Neural cell (in vitro differentiated cells): ENCODE measurements around the gene C4B. TPM values are rescaled to one million over a fixed set of nuclear protein-coding genes. Genes with fewer than 3 reads are reported as not detected.
"Not testable (repeated sequence)": the region's sequence is repeated elsewhere in the genome, so short reads cannot be mapped to it uniquely, and the experiment has no call there.

Experiments used
- H2AFZ ChIP-seq: fragments of 200-600, 300-800 bp; sonication (generic), shearing (Covaris generic); 2 replicates; pipeline ENCODE4 v1.6.0; 2014; ENCODE audit warnings: low read depth, mild to moderate bottlenecking, antibody characterized with exemption, low read length, moderate library complexity
- H3F3A ChIP-seq: fragments of 200-600 bp; shearing (Covaris generic); 2 replicates; pipeline ENCODE4 v1.6.1; 2016; ENCODE audit warnings: mild to moderate bottlenecking, moderate library complexity, mixed read lengths, antibody characterized with exemption, low read length; ENCODE audit not compliant: insufficient read depth, poor library complexity, severe bottlenecking
- H3K27ac ChIP-seq: fragments of 200-600, 300-800 bp; sonication (generic), shearing (Covaris generic); 2 replicates; pipeline ENCODE4 v1.5.1; 2014; ENCODE audit warnings: mild to moderate bottlenecking, low read length, moderate library complexity
- H3K27me3 ChIP-seq: fragments of 300-800, 200-600 bp; sonication (generic), shearing (Covaris generic); 2 replicates; pipeline ENCODE4 v1.6.0; 2014; ENCODE audit warnings: mild to moderate bottlenecking, low read depth, low read length, moderate library complexity; ENCODE audit not compliant: insufficient read depth
- H3K36me3 ChIP-seq: fragments of 300-800, 200-600 bp; sonication (generic), shearing (Covaris generic); 2 replicates; pipeline ENCODE4 v1.5.1; 2014; ENCODE audit warnings: mild to moderate bottlenecking, antibody characterized with exemption, low read length, moderate library complexity; ENCODE audit not compliant: insufficient read depth
- H3K4me2 ChIP-seq: fragments of 300-800, 200-600 bp; sonication (generic), shearing (Covaris generic); 2 replicates; pipeline ENCODE4 v1.6.0; 2014; ENCODE audit warnings: mild to moderate bottlenecking, low read length
- H3K4me3 ChIP-seq: fragments of 300-800, 200-600 bp; sonication (generic), shearing (Covaris generic); 2 replicates; pipeline ENCODE4 v1.5.1; 2014; ENCODE audit warnings: mild to moderate bottlenecking, low read length, moderate library complexity
- H3K79me2 ChIP-seq: fragments of 200-600 bp; shearing (Covaris generic); replicated peaks from 2 replicates; pipeline ENCODE4 v1.6.0; 2014; ENCODE audit warnings: mild to moderate bottlenecking, low read length, moderate library complexity; ENCODE audit not compliant: insufficient read depth
- H3K9ac ChIP-seq: fragments of 300-800, 200-600 bp; sonication (generic), shearing (Covaris generic); 2 replicates; pipeline ENCODE4 v1.6.1; 2016; ENCODE audit warnings: mild to moderate bottlenecking, low read length, mixed read lengths
- H3K9me2 ChIP-seq: fragments of 200-600 bp; shearing (Covaris generic); 2 replicates; pipeline ENCODE4 v1.6.1; 2016; ENCODE audit warnings: mild to moderate bottlenecking, low read length, mixed read lengths; ENCODE audit not compliant: insufficient read depth
- H3K9me3 ChIP-seq: fragments of 200-600, 300-800 bp; sonication (generic), shearing (Covaris generic); 2 replicates; pipeline ENCODE4 v1.6.1; 2016; ENCODE audit warnings: mild to moderate bottlenecking, mixed run types, low read length, moderate library complexity, mixed read lengths
- H4K20me1 ChIP-seq: fragments of 200-600 bp; shearing (Covaris generic); 2 replicates; pipeline ENCODE4 v1.6.1; 2016; ENCODE audit warnings: mild to moderate bottlenecking, mixed run types; ENCODE audit not compliant: insufficient read depth
- EP300 ChIP-seq: fragments of 450-650 bp; conservative IDR thresholded peaks from 2 replicates; pipeline ENCODE4 v1.6.1; 2014; ENCODE audit warnings: antibody characterized with exemption, mild to moderate bottlenecking, moderate library complexity; ENCODE audit not compliant: poor library complexity, severe bottlenecking
- EZH2 ChIP-seq: fragments of 200-600, 300-800 bp; shearing (Covaris generic), sonication (generic); IDR thresholded peaks from 2 replicates; pipeline ENCODE4 v1.6.1; 2014; ENCODE audit warnings: antibody characterized with exemption, low read length, borderline replicate concordance, mild to moderate bottlenecking; ENCODE audit not compliant: insufficient read depth, poor library complexity, severe bottlenecking
- MXI1 ChIP-seq: fragments of 450-650 bp; conservative IDR thresholded peaks from 2 replicates; pipeline ENCODE4 v1.6.1; 2014; ENCODE audit warnings: antibody characterized with exemption, mild to moderate bottlenecking; ENCODE audit not compliant: poor library complexity, severe bottlenecking
- POLR2AphosphoS5 ChIP-seq: IDR thresholded peaks from 2 replicates; pipeline ENCODE4 v1.6.1; 2012
- RAD21 ChIP-seq: fragments of 450-650 bp; conservative IDR thresholded peaks from 2 replicates; pipeline ENCODE4 v1.6.1; 2014; ENCODE audit warnings: antibody characterized with exemption, mild to moderate bottlenecking, moderate library complexity
- SMC3 ChIP-seq: fragments of 450-650 bp; conservative IDR thresholded peaks from 2 replicates; pipeline ENCODE4 v1.6.1; 2014; ENCODE audit warnings: antibody characterized with exemption, mild to moderate bottlenecking, moderate library complexity; ENCODE audit not compliant: poor library complexity
- TAF1 ChIP-seq: IDR thresholded peaks from 2 replicates; pipeline ENCODE4 v1.6.1; 2012; ENCODE audit warnings: low read depth
- polyA plus RNA-seq: library from polyadenylated mRNA; depleted of rRNA; stranded (reverse); fragments of >200 nt; gene quantifications from 2 replicates; pipeline ENCODE4 v1.2.3, GENCODE V29; 2014
- TF ChIP-seq, protein P1 (sequence below): IDR thresholded peaks from 2 replicates; pipeline ENCODE4 v1.6.1; 2012; ENCODE audit warnings: borderline replicate concordance
- TF ChIP-seq, protein P2 (sequence below): fragments of 450-650 bp; IDR thresholded peaks from 2 replicates; pipeline ENCODE4 v1.5.1; 2014; ENCODE audit warnings: antibody characterized with exemption, mild to moderate bottlenecking, moderate library complexity; ENCODE audit not compliant: poor library complexity, severe bottlenecking

The C4B gene
- polyA plus RNA-seq, 1 donor from 2014 or later: 4.6 TPM

DNA sequence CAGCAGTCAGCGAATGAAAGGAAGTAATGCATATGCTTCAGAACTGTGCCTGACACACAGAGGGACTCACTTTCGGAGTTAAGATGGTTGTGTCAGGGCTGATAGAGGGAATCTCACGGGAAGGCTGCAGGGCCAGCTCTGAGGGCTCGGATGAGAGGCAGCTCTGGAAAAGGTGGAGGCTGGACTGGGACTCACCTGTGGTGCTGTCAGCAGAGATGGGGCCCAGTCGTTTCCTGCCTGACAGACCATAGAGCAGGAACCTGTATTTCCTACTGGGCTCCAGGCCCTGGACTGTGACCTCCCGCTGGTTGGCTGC, 32.9 kb downstream of the C4B start:
- Histone ChIP-seq H3K27ac (no peak overlapping the region), H3K9me3 (no peaks in the 10 kb centered on the region), H4K20me1 (no peaks in the 10 kb centered on the region), H3K9me2 (no peaks in the 10 kb centered on the region), H3K36me3 (no peaks in the 10 kb centered on the region), H3K4me2 (no peak overlapping the region), H3K27me3 (no peaks in the 10 kb centered on the region), H3K79me2 (no peaks in the 10 kb centered on the region), H3F3A (no peaks in the 10 kb centered on the region), H3K4me3 (no peak overlapping the region), H3K9ac (no peak overlapping the region), H2AFZ (no peak overlapping the region)
- no peak for TF ChIP-seq RAD21
- TF ChIP-seq MXI1: no peak
- TF ChIP-seq EZH2: no peak
- no peak for TF ChIP-seq TAF1
- no peak for TF ChIP-seq EP300
- no peak for TF ChIP-seq POLR2AphosphoS5
- TF ChIP-seq, protein P1, sequence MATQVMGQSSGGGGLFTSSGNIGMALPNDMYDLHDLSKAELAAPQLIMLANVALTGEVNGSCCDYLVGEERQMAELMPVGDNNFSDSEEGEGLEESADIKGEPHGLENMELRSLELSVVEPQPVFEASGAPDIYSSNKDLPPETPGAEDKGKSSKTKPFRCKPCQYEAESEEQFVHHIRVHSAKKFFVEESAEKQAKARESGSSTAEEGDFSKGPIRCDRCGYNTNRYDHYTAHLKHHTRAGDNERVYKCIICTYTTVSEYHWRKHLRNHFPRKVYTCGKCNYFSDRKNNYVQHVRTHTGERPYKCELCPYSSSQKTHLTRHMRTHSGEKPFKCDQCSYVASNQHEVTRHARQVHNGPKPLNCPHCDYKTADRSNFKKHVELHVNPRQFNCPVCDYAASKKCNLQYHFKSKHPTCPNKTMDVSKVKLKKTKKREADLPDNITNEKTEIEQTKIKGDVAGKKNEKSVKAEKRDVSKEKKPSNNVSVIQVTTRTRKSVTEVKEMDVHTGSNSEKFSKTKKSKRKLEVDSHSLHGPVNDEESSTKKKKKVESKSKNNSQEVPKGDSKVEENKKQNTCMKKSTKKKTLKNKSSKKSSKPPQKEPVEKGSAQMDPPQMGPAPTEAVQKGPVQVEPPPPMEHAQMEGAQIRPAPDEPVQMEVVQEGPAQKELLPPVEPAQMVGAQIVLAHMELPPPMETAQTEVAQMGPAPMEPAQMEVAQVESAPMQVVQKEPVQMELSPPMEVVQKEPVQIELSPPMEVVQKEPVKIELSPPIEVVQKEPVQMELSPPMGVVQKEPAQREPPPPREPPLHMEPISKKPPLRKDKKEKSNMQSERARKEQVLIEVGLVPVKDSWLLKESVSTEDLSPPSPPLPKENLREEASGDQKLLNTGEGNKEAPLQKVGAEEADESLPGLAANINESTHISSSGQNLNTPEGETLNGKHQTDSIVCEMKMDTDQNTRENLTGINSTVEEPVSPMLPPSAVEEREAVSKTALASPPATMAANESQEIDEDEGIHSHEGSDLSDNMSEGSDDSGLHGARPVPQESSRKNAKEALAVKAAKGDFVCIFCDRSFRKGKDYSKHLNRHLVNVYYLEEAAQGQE: no peak

DNA sequence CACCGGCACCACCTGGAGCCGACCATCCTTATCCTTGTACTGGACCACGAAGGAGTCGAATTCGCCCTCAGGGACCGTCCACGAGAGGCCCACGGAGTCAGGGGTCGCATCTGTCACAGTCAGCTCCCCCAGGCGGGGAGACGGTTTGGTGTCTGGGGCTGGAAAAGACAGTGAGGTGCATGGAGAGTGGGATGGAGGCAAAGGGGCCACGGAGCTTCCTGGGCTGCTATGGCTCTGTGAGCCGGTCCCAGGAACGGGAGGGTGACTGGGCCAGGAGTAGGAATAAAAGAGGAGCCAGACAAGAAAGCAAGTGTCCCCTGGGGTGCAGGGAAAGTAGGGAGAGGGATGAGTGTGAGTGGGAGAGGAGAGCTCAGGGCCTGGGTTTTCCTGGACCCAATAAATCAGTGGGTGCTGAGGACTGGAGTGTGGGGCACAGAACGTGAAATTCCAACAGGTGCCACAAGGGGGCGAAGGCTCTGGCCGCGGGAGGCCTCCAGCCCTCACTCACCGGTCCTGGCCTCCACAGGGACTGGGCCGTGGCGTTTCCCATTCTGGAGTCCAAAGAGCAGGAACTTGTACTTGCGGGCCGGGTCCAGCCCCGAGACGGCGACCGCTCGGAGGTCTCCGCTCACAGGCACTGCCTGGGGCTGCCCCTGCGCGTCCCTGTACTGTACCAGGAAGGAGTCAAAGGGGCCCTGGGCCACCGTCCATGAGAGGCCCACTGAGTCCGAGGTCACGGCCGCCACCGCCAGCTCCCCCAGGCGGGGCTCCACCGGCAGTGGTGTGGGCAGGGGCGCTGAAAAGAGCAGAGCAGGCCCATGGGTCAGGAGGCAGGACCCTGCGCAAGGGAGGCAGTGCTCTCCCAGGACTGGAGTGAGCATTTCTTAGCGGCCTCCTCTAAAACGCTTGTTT, 33.5 kb downstream of the C4B start:
- Histone ChIP-seq H3K9ac (no peak overlapping the region), H3K9me2 (no peaks in the 10 kb centered on the region), H3K4me2 (no peak overlapping the region), H3K79me2 (no peaks in the 10 kb centered on the region), H3K36me3 (no peaks in the 10 kb centered on the region), H3K9me3 (no peaks in the 10 kb centered on the region), H2AFZ (no peak overlapping the region), H3K4me3 (no peak overlapping the region), H3K27me3 (no peaks in the 10 kb centered on the region), H4K20me1 (no peaks in the 10 kb centered on the region), H3F3A (no peaks in the 10 kb centered on the region), H3K27ac (no peak overlapping the region)
- TF ChIP-seq, protein P1: no peak
- peak; percentile 45 for TF ChIP-seq SMC3
- no peak for TF ChIP-seq MXI1
- TF ChIP-seq EP300: no peak
- TF ChIP-seq RAD21: peak; percentile 22
- TF ChIP-seq, protein P2, sequence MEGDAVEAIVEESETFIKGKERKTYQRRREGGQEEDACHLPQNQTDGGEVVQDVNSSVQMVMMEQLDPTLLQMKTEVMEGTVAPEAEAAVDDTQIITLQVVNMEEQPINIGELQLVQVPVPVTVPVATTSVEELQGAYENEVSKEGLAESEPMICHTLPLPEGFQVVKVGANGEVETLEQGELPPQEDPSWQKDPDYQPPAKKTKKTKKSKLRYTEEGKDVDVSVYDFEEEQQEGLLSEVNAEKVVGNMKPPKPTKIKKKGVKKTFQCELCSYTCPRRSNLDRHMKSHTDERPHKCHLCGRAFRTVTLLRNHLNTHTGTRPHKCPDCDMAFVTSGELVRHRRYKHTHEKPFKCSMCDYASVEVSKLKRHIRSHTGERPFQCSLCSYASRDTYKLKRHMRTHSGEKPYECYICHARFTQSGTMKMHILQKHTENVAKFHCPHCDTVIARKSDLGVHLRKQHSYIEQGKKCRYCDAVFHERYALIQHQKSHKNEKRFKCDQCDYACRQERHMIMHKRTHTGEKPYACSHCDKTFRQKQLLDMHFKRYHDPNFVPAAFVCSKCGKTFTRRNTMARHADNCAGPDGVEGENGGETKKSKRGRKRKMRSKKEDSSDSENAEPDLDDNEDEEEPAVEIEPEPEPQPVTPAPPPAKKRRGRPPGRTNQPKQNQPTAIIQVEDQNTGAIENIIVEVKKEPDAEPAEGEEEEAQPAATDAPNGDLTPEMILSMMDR: peak; percentile 58
- no peak for TF ChIP-seq EZH2
- TF ChIP-seq TAF1: no peak
- TF ChIP-seq POLR2AphosphoS5: no peak

DNA sequence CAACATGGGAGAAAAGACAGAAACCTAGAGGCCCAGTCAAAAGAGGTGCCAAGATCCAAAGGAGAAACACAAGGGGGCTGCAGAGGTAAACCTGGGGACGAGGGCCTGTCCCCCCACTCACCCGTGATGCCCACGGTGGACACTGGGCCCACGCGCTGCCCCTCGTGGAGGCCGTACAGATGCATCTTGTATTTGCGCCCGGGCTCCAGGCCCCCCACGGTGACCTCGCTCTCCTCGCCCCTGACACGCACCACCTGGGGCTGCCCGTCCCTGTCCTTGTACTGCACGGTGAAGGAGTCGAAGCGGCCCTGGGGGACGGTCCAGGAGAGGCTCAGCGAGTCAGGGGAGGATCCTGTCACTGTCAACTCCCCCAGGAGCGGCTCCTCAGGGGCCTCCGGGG, 34.6 kb downstream of the C4B start:
- not testable (repeated sequence) for H3K4me2 ChIP-seq, H3K9me3 ChIP-seq, H3K4me3 ChIP-seq, H2AFZ ChIP-seq, H3K36me3 ChIP-seq, H3K79me2 ChIP-seq, H3K9ac ChIP-seq, H3K9me2 ChIP-seq, H3K27me3 ChIP-seq, H4K20me1 ChIP-seq, H3F3A ChIP-seq, H3K27ac ChIP-seq

DNA sequence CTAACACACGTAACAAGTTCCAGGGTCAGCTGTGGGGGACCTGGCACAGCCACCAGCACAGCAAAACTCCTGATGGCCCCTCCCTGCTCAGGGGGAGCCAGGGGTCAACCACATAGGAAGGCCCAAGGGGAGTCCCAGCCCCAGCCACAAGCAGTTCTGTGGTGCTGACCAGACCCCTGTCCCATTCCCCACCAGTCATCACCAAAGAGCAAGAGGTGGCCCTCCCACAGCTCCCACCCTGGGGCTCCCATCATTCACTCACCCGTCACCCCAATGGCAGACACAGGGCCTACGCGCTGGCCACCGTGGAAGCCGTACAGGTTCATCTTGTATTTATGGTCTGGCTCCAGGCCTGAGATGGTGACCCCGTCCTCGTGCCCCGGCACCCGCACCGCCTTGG, 35.1 kb downstream of the C4B start:
- not testable (repeated sequence) for H3K9ac ChIP-seq, H3K27me3 ChIP-seq, H3K4me3 ChIP-seq, H3K4me2 ChIP-seq, H3K36me3 ChIP-seq, H3K27ac ChIP-seq, H3K79me2 ChIP-seq, H3K9me2 ChIP-seq, H3F3A ChIP-seq, H3K9me3 ChIP-seq, H2AFZ ChIP-seq, H4K20me1 ChIP-seq
